Measurements from ENCODE around the gene DNAH2.

Gene DNAH2

DNA sequence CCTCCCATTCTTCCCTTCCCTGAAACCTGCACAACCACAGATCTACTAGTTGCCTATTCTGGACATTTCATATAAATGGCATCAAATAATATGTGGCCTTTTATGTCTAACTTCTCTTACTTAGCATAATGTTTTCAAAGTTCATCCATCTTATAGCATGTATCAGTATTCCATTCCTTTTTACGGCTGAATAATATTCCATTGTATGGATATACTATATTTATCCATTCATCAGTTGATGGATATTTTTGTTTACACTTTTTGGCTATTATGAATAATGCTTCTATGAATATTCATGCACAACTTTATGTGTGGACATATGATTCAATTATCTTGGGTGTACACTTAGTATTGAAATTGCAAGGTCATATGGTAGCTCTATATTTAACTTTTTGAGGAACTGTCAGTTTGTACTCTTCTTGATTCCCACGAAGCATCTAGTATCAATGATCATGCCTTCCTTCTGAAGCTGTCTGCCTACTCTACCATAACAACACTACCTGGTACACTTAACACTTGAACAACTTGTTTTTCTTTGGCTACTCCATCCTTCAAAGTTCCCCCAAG is 158.3 kb downstream of the DNAH2 start:
- TF ChIP-seq, protein P1, sequence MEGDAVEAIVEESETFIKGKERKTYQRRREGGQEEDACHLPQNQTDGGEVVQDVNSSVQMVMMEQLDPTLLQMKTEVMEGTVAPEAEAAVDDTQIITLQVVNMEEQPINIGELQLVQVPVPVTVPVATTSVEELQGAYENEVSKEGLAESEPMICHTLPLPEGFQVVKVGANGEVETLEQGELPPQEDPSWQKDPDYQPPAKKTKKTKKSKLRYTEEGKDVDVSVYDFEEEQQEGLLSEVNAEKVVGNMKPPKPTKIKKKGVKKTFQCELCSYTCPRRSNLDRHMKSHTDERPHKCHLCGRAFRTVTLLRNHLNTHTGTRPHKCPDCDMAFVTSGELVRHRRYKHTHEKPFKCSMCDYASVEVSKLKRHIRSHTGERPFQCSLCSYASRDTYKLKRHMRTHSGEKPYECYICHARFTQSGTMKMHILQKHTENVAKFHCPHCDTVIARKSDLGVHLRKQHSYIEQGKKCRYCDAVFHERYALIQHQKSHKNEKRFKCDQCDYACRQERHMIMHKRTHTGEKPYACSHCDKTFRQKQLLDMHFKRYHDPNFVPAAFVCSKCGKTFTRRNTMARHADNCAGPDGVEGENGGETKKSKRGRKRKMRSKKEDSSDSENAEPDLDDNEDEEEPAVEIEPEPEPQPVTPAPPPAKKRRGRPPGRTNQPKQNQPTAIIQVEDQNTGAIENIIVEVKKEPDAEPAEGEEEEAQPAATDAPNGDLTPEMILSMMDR (IDR thresholded peaks at IDR 0.05; ENCODE audit: insufficient read depth, low read length, missing control alignments): no peak
- no peak overlapping the region for H3K4me3 ChIP-seq (ENCODE audit: low read depth, low read length)
- CTCF ChIA-PET: interaction anchor here (1.0 to 2.3 kb wide), 6 partner anchors 12 to 114 kb away, joined by 3 to 10 read pairs (median 4); no protein-coding TSS in a partner anchor
- no peak for DNase-seq (ENCODE audit: low read depth, low spot score)
- POLR2A ChIA-PET: no interaction called here

DNA sequence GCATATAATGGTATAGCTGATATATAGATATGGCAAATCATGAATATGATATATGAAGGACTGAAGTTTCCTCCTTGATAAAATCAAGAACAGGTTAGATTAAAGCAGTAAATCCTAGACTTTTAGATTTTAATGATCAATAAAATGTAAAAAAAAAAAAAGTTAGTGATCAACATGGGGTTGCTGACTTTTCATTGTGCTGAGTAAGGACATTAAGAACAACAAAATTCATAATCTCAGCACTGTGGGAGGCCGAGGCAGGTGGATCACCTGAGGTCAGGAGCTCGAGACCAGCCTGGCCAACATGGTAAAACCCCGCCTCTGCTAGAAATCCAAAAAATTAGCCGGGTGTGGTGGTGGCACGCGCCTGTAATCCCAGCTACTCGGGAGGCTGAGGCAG is 160.7 kb downstream of the DNAH2 start:
- CTCF ChIA-PET: interaction anchor here (1.0 to 1.1 kb wide), 2 partner anchors 22 to 112 kb away, joined by 3 to 4 read pairs; no protein-coding TSS in a partner anchor
- DNase-seq (ENCODE audit: low read depth, low spot score): no peak
- H3K4me3 ChIP-seq (ENCODE audit: low read depth, low read length): no peak overlapping the region
- POLR2A ChIA-PET: no interaction called here
- TF ChIP-seq, protein P1 (IDR thresholded peaks at IDR 0.05; ENCODE audit: insufficient read depth, low read length, missing control alignments): no peak

DNA sequence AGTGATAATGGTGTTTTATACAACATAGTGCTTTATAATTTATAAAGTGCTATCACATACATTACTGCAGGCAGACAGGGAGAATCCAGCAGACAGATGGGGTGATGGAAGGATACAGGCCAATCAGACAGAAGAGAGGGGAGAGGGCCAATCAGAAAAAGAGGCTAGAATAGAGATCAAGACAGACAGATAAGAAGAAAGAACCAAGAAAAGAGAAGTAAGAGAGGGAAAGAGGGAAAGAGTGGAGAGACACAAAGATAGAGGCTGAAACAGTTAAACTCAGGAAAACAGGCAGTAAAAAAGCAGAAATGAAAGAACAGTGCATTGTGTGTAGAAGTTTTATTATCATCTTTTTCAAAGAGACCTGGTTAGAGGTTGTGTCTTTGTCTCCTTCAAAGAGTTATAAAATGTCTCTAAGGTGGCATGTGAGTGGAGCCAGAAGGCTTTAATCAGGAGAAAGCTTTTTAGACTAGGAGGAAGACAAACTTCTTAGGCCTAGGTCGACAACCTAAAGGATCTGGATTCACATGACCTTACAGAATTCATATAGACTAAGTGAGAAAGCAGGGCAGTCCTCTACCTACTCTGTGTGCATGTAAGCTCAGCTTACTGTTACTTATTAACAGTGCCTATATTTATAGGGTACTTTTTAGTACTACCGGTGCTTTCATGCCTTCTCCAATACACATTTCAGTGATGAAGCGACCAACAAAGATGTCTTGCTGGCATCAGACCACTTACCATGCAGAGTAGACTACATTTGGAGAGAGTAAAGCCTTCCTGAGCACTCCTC is 162.7 kb downstream of the DNAH2 start:
- TF ChIP-seq, protein P1 (IDR thresholded peaks at IDR 0.05; ENCODE audit: insufficient read depth, low read length, missing control alignments): no peak
- DNase-seq (ENCODE audit: low read depth, low spot score): no peak
- H3K4me3 ChIP-seq (ENCODE audit: low read depth, low read length): no peak overlapping the region
- ChIA-PET CTCF (no interaction called here), POLR2A (interaction anchor here (1.1 kb wide), 1 partner anchor 307 kb away, joined by 3 read pairs; no protein-coding TSS in a partner anchor)

DNA sequence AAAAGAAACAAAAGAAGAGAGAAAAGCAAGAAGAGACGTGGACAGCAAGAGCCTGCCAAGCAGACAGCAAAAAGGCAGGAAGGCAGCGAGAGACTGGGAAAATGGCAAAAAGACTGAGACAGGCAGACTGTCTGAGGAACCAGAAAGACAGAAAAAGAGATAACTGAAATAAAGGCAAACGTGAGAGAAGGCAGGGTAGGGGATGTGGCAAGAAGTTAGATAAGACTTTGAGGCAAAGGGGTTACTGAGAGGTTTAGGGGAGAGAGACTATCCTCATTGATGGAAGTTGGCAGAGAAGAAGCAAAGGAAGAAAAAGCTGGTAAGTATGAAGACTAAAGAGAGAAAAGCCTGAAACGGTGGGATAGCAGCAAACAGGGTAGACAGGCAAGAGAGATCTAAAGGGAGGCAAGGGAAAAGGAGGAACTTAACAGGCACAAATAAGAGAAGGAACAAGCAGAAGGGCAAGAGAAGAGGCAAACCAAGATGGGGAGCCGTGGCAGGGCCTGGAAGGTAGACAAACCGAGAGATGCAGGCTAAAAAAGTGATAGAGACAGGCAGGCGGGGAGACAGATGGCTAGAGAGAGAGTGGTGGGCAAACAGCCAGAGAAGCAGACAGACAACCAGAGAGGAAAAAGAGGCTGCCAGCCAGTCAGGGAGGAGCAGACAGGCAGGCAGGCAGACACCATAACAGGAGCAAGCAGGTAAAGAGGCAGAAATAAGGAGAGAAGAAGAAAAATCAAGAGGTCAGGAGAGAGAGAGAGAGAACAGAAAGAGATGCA is 163.9 kb downstream of the DNAH2 start:
- no peak overlapping the region for H3K4me3 ChIP-seq (ENCODE audit: low read depth, low read length)
- TF ChIP-seq, protein P1 (IDR thresholded peaks at IDR 0.05; ENCODE audit: insufficient read depth, low read length, missing control alignments): no peak
- POLR2A ChIA-PET: no interaction called here
- CTCF ChIA-PET: no interaction called here
- DNase-seq (ENCODE audit: low read depth, low spot score): no peak

DNA sequence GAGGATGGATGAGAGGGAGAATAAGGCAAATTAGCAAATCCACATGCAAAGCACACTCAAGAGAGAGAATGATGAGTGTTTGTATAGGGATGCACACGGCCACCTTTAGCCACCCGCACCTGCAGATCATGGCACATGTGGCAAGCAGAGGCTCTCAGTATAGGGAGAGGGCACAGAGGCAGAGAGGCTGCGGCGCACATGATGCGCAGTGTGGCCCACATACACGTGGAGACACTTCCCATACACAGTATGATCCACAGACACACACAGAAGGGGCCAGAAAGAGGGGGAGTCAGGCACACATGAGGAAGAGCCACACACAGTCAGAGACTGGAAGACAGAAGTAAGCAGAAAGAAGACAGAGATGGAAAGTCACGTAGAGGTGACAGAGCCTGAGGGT is 164.5 kb downstream of the DNAH2 start:
- H3K4me3 ChIP-seq (ENCODE audit: low read depth, low read length): no peak overlapping the region
- POLR2A ChIA-PET: no interaction called here
- TF ChIP-seq, protein P1 (IDR thresholded peaks at IDR 0.05; ENCODE audit: insufficient read depth, low read length, missing control alignments): no peak
- CTCF ChIA-PET: interaction anchor here (1.2 to 1.5 kb wide), 4 partner anchors 11 to 108 kb away, joined by 5 to 9 read pairs (median 8); no protein-coding TSS in a partner anchor
- DNase-seq (ENCODE audit: low read depth, low spot score): no peak
